Measurements from ENCODE around the gene GMPR2.
A peak's percentile ranks its signal among the peaks of the same experiment; 100 is the strongest.

GMPR2 gene

GRCh38 chr14:24269910-24270536 lies 37.3 kb downstream of the GMPR2 start:
- Histone ChIP-seq H3K79me2 (ENCODE audit: insufficient read depth, low read length) (peaks cover 6% of the 10 kb centered on the region; the same call in 1 of the 2 replicates), H4K20me1 (ENCODE audit: insufficient read depth, low read length) (no peaks in the 10 kb centered on the region), H2AFZ (ENCODE audit: low read depth, low read length) (no peak overlapping the region; the same call in 1 of the 2 replicates), H3K9me3 (ENCODE audit: insufficient read depth, low read length, severe bottlenecking) (no peaks in the 10 kb centered on the region), H3K4me2 (ENCODE audit: insufficient read depth, low read length) (peak overlapping the region; percentile 90), H3K4me1 (ENCODE audit: insufficient read depth, low read length) (peaks cover 27% of the 10 kb centered on the region), H3K4me3 (ENCODE audit: low read depth in 1 of 2, low read length in 2 of 2) (peak overlapping the region in 1 of 2 experiments; percentile 78; a peak in 1 of 4 replicates), H3K27me3 (ENCODE audit: insufficient read depth, low read length, poor library complexity) (no peaks in the 10 kb centered on the region), H3K36me3 (ENCODE audit: insufficient read depth, low read length) (peaks cover 14% of the 10 kb centered on the region; the same call in 1 of the 2 replicates), H3K27ac (ENCODE audit: low read length) (0 out of 2 replicates have a peak overlapping the region, but pooled peaks have one; percentile 95), H3K9ac (ENCODE audit: low read depth, low read length) (no peak overlapping the region)
- TF ChIP-seq CTCF (IDR thresholded peaks at IDR 0.05; ENCODE audit: borderline replicate concordance, extremely low read depth, low read length, poor library complexity, severe bottlenecking) = no peak
- no peak for TF ChIP-seq EZH2 (IDR thresholded peaks at IDR 0.05; ENCODE audit: borderline replicate concordance, low read depth, low read length, severe bottlenecking)
- ATAC-seq (ENCODE audit: insufficient read depth, low read depth) (no peak), DNase-seq (no peak)

GRCh38 chr14:24270537-24271133 lies 37.9 kb downstream of the GMPR2 start:
- peak overlapping the region; percentile 95 for H3K27ac ChIP-seq (ENCODE audit: low read length)
- TF ChIP-seq CTCF (IDR thresholded peaks at IDR 0.05; ENCODE audit: borderline replicate concordance, extremely low read depth, low read length, poor library complexity, severe bottlenecking) (no peak), EZH2 (IDR thresholded peaks at IDR 0.05; ENCODE audit: borderline replicate concordance, low read depth, low read length, severe bottlenecking) (no peak)
- peaks cover 14% of the 10 kb centered on the region; the same call in 1 of the 2 replicates for H3K36me3 ChIP-seq (ENCODE audit: insufficient read depth, low read length)
- peaks cover 6% of the 10 kb centered on the region; the same call in 1 of the 2 replicates for H3K79me2 ChIP-seq (ENCODE audit: insufficient read depth, low read length)
- H4K20me1 ChIP-seq (ENCODE audit: insufficient read depth, low read length) = no peaks in the 10 kb centered on the region
- H3K4me2 ChIP-seq (ENCODE audit: insufficient read depth, low read length) = peak overlapping the region; percentile 90
- DNase-seq = no peak
- ATAC-seq (ENCODE audit: insufficient read depth, low read depth) = no peak
- no peaks in the 10 kb centered on the region for H3K27me3 ChIP-seq (ENCODE audit: insufficient read depth, low read length, poor library complexity)
- peak overlapping the region; percentile 66 to 78; a peak in 3 of 4 replicates for H3K4me3 ChIP-seq (ENCODE audit: low read depth in 1 of 2, low read length in 2 of 2)
- H3K9me3 ChIP-seq (ENCODE audit: insufficient read depth, low read length, severe bottlenecking) = no peaks in the 10 kb centered on the region
- H3K4me1 ChIP-seq (ENCODE audit: insufficient read depth, low read length) = peaks cover 27% of the 10 kb centered on the region
- H2AFZ ChIP-seq (ENCODE audit: low read depth, low read length) = peak overlapping the region; percentile 93
- H3K9ac ChIP-seq (ENCODE audit: low read depth, low read length) = peak overlapping the region; percentile 95

- peak within 1 kb of the TSS; percentile 66 to 78 for H3K4me3 ChIP-seq (ENCODE audit: low read depth in 1 of 2, low read length in 2 of 2)
- peak within 1 kb of the TSS; percentile 90 for H3K4me2 ChIP-seq (ENCODE audit: insufficient read depth, low read length)
- ATAC-seq (ENCODE audit: insufficient read depth, low read depth) (peak; percentile 97), DNase-seq (peak; percentile 90)
- TF ChIP-seq EZH2 (IDR thresholded peaks at IDR 0.05; ENCODE audit: borderline replicate concordance, low read depth, low read length, severe bottlenecking) (no peak), CTCF (IDR thresholded peaks at IDR 0.05; ENCODE audit: borderline replicate concordance, extremely low read depth, low read length, poor library complexity, severe bottlenecking) (peak; percentile 91)
- H3K36me3 ChIP-seq (ENCODE audit: insufficient read depth, low read length) = peaks cover 13% of the 10 kb centered on the region; the same call in 1 of the 2 replicates
- H3K79me2 ChIP-seq (ENCODE audit: insufficient read depth, low read length) = peaks cover 6% of the 10 kb centered on the region; the same call in 1 of the 2 replicates
- H3K27me3 ChIP-seq (ENCODE audit: insufficient read depth, low read length, poor library complexity) = no peaks in the 10 kb centered on the region
- H3K9me3 ChIP-seq (ENCODE audit: insufficient read depth, low read length, severe bottlenecking) = no peaks in the 10 kb centered on the region
- H3K4me1 ChIP-seq (ENCODE audit: insufficient read depth, low read length) = peaks cover 27% of the 10 kb centered on the region
- peak within 1 kb of the TSS; percentile 93 for H2AFZ ChIP-seq (ENCODE audit: low read depth, low read length)
- H3K27ac ChIP-seq (ENCODE audit: low read length) = peak within 1 kb of the TSS; percentile 95
- no peaks in the 10 kb centered on the region for H4K20me1 ChIP-seq (ENCODE audit: insufficient read depth, low read length)
- peak within 1 kb of the TSS; percentile 95 for H3K9ac ChIP-seq (ENCODE audit: low read depth, low read length)
Observed at GRCh38 chr14:24271134-24271833, 38.6 kb downstream of the GMPR2 start, which contains the start of gene RABGGTA. RABGGTA (minus strand) TSS chr14:24271597; CDS start chr14:24271115, 482 bp downstream.
